K562 (cell line): ENCODE measurements around the gene YIF1A. TPM values are rescaled to one million over a fixed set of nuclear protein-coding genes. Genes with fewer than 3 reads are reported as not detected.

Experiments
- ATF4 ChIP-seq: fragments of 450-650 bp; formaldehyde crosslinking; IDR thresholded peaks from 2 replicates; pipeline ENCODE4 v1.4.0; 2022; ENCODE audit warnings: mild to moderate bottlenecking, moderate library complexity
- E2F1 ChIP-seq: sonication (generic); formaldehyde crosslinking; IDR thresholded peaks from 2 replicates; pipeline ENCODE4 v1.8.1; 2023; ENCODE audit warnings: mild to moderate bottlenecking, missing genetic modification reagents, moderate library complexity
- HOXB6 ChIP-seq: fragments of 250-450 bp; sonication (Bioruptor Pico); IDR thresholded peaks from 2 replicates; pipeline ENCODE4 v1.5.1; 2022; ENCODE audit warnings: mild to moderate bottlenecking, borderline replicate concordance
- KLF16 ChIP-seq: IDR thresholded peaks from 2 replicates; pipeline ENCODE4 v1.6.1; 2016; ENCODE audit warnings: antibody characterized with exemption
- MAZ ChIP-seq, 2 experiments: fragments of 450-650 bp in 1 of 2; sonication (generic) in 1 of 2; formaldehyde crosslinking; IDR thresholded peaks in 1 of 2; conservative IDR thresholded peaks in 1 of 2; 2 replicates each; pipeline versions ENCODE4 v1.4.0 to v1.5.0; 2020; ENCODE audit warnings: mild to moderate bottlenecking in 1 of 2, missing genetic modification reagents in 1 of 2
- RAD51 ChIP-seq: fragments of 450-650 bp; IDR thresholded peaks from 2 replicates; pipeline ENCODE4 v1.7.1; 2016; ENCODE audit warnings: low read depth, mild to moderate bottlenecking, borderline replicate concordance
- RCOR1 ChIP-seq, 2 experiments: IDR thresholded peaks; 2 replicates each; pipeline ENCODE4 v1.6.1; 2012; ENCODE audit warnings: low read depth in 2 of 2, low read length in 2 of 2, borderline replicate concordance in 1 of 2, improper control_type of control experiment in 1 of 2
- RNF219 ChIP-seq: fragments of 250-450 bp; sonication (Bioruptor Pico); IDR thresholded peaks from 2 replicates; pipeline ENCODE4 v1.5.0; 2022; ENCODE audit warnings: mild to moderate bottlenecking
- SMARCA4 ChIP-seq: fragments of 450-650 bp; IDR thresholded peaks from 2 replicates; pipeline ENCODE4 v1.6.1; 2016
- THRAP3 ChIP-seq: fragments of 450-650 bp; IDR thresholded peaks from 2 replicates; pipeline ENCODE4 v1.6.1; 2016; ENCODE audit warnings: mild to moderate bottlenecking, inconsistent platforms, borderline replicate concordance
- XRCC3 ChIP-seq: fragments of 450-650 bp; IDR thresholded peaks from 2 replicates; pipeline ENCODE4 v1.6.1; 2017; ENCODE audit warnings: mild to moderate bottlenecking, moderate library complexity
- ZBTB12 ChIP-seq: fragments of 250-450 bp; sonication (Bioruptor Pico); IDR thresholded peaks from 2 replicates; pipeline ENCODE4 v1.4.0; 2020
- ZNF282 ChIP-seq: sonication (generic); formaldehyde crosslinking; IDR thresholded peaks from 2 replicates; pipeline ENCODE4 v1.8.1; 2023; ENCODE audit warnings: missing genetic modification reagents
- ZNF384 ChIP-seq: IDR thresholded peaks from 2 replicates; pipeline ENCODE4 v1.6.1; 2012; ENCODE audit warnings: low read depth, low read length, improper control_type of control experiment
- ZNF592 ChIP-seq: fragments of 450-650 bp; IDR thresholded peaks from 2 replicates; pipeline ENCODE4 v1.6.1; 2017; ENCODE audit warnings: antibody characterized with exemption, mild to moderate bottlenecking
- polyA plus RNA-seq, 8 experiments: library from polyadenylated mRNA; depleted of rRNA in 4 of 8; stranded (reverse) in 5 of 8; unstranded in 3 of 8; fragments of >200 nt; fragmentation: Nextera tagmentation in 2 of 8; fragmentation: Illumina TruSeq in 1 of 8; extraction: Ambion mirVana in 2 of 8; extraction: Trizol in 1 of 8; gene quantifications; 2 replicates each; pipeline versions ENCODE4 v1.2.1 to v1.2.3, GENCODE V29; 2011 to 2014; ENCODE audit warnings: inconsistent platforms in 1 of 8, missing spikeins in 1 of 8
- total RNA-seq, 7 experiments: library from RNA; depleted of rRNA in 6 of 7; stranded (reverse); fragments of >200 nt in 6 of 7; fragmentation: Illumina TruSeq in 2 of 7; extraction: Trizol in 2 of 7; gene quantifications; 2 replicates each; pipeline versions ENCODE4 v1.2.1 to v1.2.3, GENCODE V29; 2011 to 2021; ENCODE audit warnings: low replicate concordance in 1 of 7

YIF1A gene
- total and polyA plus RNA-seq, 9 of the 15 experiments (the other 6 are each of a cell fraction or from before 2014, with no cell fraction given), result 8.6 to 121 (median 77.2) TPM

- no peak for TF ChIP-seq ATF4
- TF ChIP-seq HOXB6, result no peak
- TF ChIP-seq ZNF592, result peak; percentile 94
- peak in 1 of 2 experiments; percentile 67; a peak in 1 of 4 replicates for TF ChIP-seq RCOR1 (IDR thresholded peaks at IDR 0.05; ENCODE audit: borderline replicate concordance in 1 of 2, low read depth in 2 of 2, low read length in 2 of 2)
- TF ChIP-seq ZBTB12 (CRISPR knock-in tag), result no peak
- TF ChIP-seq SMARCA4, result 0 out of 2 replicates have a peak, but pooled peaks have one; percentile 20
- TF ChIP-seq ZNF282, result peak; percentile 78; the same call in 1 of the 2 replicates
- peak; percentile 49; the same call in 1 of the 2 replicates for TF ChIP-seq KLF16
- no peak for TF ChIP-seq RNF219
- no peak for TF ChIP-seq THRAP3
- peak; percentile 63; the same call in 1 of the 2 replicates for TF ChIP-seq RAD51
- no peak for TF ChIP-seq E2F1 (CRISPR knock-in tag)
- TF ChIP-seq XRCC3, result no peak
- TF ChIP-seq MAZ (CRISPR knock-in tag; conservative IDR thresholded peaks at IDR 0.05 in 1 of 2, IDR thresholded peaks at IDR 0.05 in 1 of 2), result peak in 1 of 2 experiments; percentile 80; a peak in 3 of 4 replicates
- peak; percentile 21; the same call in 1 of the 2 replicates for TF ChIP-seq ZNF384
Measured at GRCh38 chr11:66328302-66329144, 39.6 kb upstream of the YIF1A start (continued).
